ENCODE results near the gene PSTPIP2.

The PSTPIP2 gene, protein sequence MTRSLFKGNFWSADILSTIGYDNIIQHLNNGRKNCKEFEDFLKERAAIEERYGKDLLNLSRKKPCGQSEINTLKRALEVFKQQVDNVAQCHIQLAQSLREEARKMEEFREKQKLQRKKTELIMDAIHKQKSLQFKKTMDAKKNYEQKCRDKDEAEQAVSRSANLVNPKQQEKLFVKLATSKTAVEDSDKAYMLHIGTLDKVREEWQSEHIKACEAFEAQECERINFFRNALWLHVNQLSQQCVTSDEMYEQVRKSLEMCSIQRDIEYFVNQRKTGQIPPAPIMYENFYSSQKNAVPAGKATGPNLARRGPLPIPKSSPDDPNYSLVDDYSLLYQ

DNA sequence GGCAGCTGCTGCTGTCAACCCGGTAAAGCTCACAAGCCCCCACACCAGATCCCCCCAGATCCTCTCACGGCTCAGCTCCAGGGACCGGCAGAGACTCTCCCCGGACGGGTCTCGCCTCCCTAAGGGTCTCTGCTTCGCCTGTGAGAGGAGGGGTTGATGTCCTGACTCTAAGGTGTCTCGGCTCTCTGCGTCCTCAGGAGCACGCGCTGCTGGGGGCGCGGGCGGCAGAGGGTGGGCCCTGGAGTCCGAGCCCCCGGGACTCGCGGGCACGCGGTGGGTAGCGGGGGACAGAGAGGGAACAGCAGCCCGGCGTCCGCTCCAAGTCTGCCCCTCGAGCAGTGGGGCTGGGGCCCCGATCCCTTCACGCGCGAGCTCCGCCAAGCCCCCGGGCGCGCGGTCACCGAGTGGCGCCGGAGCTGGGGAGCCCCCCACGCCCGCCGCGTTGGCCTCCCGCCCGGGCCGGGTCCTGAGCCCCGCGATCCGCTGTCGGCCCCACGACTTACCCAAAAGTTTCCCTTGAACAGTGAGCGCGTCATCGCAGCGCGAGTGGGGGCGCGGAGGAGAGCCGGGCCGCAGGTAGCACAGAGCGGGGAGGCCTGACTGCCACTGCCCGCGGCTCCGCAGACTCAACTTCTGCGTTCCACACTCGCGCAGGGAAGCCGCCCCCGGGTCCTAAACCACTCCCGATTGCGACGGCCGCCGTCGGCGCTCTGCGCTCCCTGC is at the start of gene PSTPIP2:
PSTPIP2 (minus strand) TSS at position 608 of the 723 bp plus-strand sequence; CDS start at position 536, 72 bp downstream.
- peak in 1 of 2 experiments; percentile 15 for DNase-seq

DNA sequence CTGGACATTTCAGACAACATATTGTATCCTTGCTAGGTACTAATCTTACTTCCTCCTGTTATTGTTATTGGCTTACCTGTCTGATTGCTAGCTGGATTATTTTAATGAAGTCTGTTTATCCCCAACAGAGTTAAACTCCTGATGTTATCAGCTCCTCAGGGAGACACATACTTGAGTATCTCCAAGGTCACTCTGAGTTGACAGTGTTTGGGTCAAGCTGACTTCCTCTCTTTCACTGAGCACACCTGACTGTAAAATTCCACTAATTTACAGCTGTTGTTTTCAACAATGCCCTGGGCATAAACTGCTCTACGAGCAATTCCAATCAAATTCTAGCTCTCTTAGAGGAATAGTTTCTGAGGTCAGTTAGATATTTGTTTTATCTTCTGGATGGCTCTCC is 41.7 kb upstream of the PSTPIP2 start:
- no peak for DNase-seq

DNA sequence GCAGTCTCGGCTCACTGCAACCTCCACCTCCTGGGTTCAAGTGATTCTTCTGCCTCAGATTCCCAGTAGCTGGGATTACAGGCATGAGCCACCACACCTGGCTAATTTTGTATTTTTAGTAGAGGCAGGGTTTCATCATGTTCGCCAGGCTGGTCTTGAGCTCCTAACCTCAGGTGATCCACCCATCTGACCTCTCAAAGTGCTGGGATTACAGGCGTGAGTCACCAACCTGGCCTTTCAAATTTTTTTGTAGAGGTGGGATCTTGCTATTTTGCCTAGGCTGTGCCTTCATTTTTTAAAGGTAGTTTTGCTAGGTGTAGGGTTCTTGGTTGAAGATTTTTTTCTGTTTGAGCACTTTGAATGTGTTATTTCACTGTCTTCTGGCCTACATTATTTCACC is 38.3 kb upstream of the PSTPIP2 start:
- DNase-seq: no peak

DNA sequence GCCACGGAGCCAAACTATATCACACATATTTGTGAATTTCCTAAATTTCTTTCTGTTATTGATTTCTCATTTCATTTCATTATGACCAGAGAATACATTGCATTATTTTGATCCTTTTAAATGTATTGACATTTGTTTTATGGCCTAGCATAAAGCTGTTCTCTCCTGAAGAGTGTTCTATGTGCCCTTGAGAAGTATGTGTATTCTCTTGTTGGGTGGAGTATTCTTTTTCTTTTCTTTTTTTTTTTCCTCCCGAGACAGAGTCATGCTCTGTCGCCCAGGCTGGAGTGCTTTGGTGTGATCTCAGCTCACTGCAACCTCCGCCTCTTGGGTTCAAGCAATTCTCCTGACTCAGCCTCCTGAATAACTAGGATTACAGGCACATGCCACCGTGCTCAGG is 37.3 kb upstream of the PSTPIP2 start:
- DNase-seq: no peak

DNA sequence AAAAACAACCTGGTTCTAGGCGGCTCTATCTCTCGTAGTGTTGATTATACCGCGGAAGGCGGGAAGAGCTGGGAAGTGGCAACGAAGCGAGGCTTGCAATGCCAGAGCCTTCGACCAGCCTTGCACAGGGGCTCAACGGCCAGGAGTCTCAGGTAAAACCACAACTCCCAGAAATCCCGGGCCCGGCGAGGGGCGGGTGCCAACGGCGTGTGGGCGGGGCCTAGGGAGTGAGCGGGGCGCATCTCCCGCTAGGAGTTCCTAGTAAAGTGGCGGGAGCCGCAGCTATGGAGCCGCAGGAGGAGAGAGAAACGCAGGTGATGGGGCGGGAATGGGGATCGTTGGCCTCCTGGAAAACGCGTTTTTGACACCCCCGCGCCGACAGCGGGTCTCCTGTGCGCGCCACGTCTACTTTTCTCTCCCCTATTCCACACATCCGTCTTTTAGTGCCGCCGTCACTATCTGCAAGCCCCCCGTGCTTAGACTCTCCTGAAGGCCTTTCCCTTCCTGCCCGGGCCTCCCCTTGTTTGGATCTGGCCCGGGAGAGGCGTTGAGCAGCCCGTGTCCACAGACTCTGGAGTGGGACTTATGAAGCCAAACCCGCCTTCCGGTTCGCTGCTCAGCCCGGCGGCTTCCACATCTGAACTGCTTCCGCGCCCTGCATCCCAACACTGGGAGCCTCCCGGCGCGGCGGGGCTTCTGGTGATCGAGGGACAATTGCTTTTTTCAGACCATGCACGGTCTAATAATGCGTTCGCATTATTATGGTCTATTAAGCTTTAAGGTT is 32.3 kb upstream of the PSTPIP2 start, which contains the start of gene HAUS1:
HAUS1 (plus strand) TSS at position 258 of the 784 bp plus-strand sequence; CDS start at position 285, 27 bp downstream.
- DNase-seq: peak; percentile 86 to 93

DNA sequence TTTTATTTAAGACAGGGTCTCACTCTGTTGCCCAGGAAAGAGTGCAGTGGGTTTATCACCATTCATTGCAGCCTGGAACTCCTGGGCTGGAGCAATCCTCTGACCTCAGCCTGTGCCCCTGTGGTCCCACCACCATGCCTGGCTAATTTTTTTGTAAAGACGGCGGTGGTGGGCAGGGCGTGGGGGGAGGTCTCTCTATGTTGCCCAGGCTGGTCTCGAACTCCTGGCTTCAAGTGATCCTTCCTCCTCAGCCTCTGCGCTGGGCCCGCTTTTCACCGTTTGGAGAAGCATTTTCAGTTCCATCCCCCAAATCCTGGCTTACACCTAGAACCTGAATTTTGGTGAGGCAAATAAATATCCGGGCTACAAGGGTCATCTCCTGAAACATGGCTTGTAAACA is 27.4 kb upstream of the PSTPIP2 start:
- DNase-seq: no peak

DNA sequence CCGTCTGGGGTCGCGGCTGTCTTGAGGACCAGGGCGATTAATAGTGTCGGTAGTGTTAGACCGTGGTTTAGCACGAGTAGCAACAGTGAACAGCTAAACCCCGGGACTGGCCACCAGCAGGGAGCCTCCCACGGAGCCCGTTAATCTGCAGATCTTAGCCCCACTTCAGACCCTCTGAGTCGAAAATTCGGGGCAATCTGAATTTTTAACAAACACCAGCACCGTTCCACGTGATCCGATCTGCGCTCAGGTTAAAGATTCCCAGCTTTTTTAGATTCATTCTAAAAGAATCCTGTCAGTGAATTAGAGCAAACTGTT is 26.5 kb upstream of the PSTPIP2 start:
- DNase-seq: peak; percentile 94 to 97

DNA sequence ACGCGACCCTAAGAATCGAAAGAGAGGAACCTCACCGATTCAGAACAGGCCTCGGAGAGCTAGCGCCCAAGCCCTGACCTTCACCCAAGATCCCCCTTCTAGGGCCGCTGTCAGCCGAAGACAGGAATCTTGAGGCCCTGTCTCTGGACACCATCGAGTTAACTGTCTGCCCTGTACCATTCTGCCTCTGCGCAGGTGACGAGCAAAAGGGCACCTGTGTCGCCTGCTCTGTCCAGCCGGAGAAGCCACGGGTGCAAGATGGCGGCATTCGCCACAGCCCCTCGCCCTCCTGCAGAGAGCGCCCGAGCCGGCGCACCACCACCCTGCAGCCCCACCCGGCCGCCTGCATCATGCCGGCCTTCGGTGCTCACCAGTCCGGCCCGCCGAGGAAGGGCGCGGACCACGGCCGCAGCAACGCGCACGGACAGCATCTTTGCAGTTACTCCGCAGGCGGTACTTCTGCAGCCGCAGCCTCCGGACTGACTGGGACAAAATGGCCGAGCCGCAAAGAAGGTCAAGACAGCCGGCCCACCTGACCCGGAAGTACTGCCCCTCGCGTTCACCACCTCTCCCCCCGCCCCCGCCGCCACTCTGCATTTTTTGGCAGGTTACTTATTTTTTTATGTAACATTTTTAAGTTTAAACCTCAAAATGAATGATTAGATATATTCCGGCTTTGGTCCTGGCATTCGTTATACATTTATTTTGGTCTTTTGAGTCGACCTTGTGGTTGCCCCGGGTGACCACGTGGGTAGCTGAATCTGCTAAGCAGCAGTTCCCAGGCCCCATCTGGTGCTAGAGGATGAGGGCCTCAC is 25.9 kb upstream of the PSTPIP2 start, which contains the start of gene ATP5F1A:
ATP5F1A (minus strand) TSS at position 496 of the 815 bp plus-strand sequence; CDS start at position 431, 65 bp downstream.
- peak; percentile 42 to 83 for DNase-seq

DNA sequence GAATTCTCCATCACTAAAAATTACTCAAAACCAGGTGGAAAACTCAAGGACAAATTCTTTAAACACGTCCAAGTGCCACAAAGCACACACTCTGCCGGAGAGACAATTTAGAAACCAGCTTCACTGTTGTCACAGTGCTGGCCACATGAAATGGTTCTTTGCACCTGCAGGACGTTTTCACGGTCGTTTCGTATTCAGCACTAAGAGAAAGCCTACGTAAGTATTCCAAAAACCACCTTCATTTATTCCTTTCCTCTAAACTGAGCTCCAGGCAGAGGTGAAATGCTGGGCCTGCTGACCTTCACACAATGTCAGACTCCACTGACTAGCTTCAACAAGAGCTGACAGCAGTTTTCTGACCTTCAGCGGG is 25.4 kb upstream of the PSTPIP2 start:
- DNase-seq: peak in 1 of 2 experiments; percentile 24

DNA sequence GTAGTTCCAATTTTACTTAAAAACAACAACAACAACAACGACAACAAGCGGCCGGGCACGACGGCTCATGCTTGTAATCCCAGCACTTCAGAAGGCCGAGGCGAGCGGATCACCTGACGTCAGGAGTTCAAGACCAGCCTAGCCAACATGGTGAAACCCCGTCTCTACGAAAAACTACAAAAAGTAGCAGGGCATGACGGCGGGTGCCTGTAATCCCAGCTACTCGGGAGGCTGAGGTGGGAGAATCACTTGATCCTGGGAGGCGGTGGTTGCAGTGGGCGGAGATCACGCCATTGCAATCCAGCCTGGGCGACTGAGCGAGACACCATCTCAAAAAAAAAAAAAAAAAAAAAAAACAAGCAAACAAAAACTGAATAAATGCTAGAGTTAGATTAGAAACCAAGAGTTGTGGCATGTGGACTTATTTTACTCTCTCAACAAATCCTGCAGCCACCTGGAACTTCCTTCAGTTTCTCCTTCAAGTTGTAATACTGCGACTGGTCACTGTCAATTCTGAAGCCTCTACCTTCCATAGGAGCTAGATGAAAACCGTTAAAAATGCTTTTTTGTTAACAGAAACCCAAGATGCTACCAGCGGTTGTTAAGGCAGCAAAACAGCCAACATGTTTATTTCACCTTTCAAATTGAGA is 24.7 kb upstream of the PSTPIP2 start:
- no peak for DNase-seq

DNA sequence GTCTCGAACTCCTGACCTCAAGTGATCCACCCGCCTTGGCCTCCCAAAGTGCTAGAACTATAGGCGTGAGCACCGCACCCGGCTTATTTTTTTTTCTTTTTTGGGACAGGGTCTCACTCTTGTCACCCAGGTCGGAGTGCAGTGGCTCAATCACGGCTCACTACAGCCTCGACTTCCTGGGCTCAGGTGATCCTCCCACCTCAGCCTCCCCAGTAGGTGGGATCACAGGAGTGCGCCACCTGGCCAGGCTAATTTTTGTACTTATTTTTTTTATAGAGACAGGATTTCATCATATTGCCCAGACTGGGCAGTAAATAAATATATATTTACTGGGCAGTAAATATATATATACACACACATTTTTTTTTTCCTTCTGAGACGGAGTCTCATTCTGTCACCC is 23.5 kb upstream of the PSTPIP2 start:
- no peak for DNase-seq

DNA sequence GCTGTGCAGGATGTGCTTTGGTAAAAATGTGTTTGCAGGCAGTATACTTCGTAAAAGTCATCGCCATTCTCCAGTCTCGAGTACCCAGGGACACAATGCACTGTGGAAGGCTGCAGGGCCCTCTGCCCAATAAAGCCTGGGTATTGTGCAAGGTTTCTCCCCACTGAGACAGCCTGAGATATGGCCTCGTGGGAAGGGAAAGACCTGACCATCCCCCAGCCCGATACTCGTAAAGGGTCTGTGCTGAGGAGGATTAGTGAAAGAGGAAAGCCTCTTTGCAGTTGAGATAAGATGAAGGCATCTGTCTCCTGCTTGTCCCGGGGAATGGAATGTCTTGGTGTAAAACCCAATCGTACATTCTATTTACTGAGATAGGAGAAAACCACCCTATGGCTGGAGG is 16.4 kb upstream of the PSTPIP2 start:
- DNase-seq: peak; percentile 72 to 84

DNA sequence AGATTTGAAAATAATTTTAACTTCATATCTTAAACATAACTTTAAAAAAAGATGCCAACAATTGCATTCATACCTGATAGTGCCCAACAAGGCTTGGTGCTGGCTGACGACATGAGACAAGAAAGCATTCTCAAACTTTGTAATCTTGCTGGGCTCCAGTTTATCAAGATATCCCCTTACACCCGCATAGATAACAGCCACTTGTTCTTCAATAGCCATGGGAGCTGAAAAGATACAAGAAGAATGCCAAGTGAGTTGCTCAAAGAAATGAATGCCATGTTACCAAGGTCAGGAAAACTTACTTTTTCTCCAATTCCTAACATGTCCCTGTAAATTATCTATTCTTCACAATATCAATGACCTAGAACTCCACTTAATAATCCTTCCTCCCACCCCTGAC is 12.4 kb upstream of the PSTPIP2 start:
- no peak for DNase-seq

DNA sequence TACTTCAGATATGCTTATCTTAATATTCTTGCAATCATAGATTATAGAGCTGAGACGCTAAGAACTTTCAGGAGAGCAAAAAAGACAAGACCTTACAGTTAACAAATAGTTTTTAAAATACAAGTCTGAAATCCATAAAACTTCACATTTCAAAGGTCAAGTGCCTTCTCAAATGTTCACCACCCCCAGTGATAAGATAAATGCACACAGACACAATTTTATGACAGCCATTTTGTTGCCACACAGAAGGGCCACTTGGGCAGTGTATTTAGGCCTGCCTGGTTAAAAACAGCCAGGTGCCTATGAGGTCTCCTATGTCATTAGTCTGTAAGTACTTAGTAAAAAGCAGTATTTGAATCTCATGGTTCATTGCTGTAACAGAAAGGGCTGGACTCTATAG is 8.1 kb upstream of the PSTPIP2 start:
- no peak for DNase-seq

DNA sequence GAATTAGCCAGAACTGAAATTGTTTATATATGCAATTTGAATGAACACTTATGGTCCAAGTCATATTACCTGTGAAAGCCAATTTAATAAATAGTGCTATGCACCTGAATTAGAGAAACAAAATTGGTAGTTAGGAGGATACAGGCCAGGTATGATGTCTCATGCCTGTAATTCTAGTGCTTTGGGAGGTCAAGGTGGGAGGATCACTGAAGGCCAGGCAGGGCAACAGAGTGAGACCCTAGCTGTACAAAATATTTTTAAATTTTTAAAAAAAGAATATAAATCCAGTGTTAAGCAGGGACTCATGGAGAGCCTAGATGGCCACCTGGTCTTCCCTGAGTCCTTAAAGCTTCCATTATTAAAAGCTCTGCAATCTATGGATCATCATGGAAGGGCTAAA is 7.3 kb upstream of the PSTPIP2 start:
- DNase-seq: no peak

DNA sequence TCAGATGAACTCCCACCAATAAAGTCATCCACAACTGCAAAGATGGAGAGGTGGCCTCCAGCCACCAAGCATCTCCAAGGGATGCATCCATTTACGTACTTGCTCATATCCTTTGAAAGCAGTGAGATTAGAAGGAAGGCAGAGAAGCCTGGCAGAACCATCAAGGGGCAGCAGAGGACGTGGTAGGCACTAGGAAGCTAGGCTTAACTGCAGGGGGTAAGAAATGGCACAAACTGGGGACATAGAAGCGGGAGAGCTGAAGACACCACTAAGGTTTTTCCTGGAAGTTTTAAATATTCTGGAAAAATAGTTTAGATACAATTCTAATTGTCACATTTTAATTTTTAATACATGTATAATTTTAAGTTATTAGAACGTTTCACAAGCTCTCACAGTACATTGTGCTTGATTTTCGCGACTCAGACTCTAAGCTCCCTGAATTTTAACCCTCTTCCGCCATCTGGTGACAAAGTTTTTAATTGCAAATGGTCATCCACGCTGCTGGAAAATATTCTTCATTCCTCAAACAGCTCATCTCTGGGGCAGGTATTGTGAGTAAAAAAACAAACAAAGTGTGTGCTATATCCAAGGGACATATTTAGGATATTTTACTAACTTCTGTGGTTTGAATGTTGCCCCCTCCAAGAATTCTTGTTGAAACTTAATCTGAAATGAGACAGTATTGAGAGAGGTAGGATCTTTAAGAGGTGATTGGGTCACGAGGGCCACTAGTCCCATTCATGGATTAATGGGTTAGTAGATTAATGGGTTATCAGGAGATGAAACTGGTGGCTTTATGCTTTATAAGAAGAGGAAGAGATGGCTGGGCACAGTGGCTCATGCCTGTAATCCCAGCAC is 1.6 kb upstream of the PSTPIP2 start:
- peak; percentile 7 to 72 for DNase-seq

DNA sequence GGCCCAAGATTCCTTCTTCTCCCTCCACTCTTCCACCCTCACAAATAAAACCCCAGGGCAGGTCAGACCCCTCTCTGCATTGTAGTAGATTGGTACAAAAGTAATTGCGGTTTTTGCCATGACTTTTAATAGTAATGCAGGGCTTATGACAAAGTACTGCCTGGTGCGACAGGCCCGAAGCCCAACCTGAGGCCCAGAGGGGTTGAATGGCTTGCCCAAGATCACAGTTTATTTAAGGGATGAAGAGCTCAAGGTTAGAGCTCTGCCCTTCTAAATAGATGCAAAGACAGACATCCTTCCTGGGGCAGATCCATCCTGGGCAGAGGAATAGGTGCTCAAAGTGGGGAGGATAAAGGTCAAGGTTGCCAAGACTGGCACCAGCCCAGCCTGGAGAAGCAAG is 899 bp upstream of the PSTPIP2 start:
- no peak for DNase-seq

DNA sequence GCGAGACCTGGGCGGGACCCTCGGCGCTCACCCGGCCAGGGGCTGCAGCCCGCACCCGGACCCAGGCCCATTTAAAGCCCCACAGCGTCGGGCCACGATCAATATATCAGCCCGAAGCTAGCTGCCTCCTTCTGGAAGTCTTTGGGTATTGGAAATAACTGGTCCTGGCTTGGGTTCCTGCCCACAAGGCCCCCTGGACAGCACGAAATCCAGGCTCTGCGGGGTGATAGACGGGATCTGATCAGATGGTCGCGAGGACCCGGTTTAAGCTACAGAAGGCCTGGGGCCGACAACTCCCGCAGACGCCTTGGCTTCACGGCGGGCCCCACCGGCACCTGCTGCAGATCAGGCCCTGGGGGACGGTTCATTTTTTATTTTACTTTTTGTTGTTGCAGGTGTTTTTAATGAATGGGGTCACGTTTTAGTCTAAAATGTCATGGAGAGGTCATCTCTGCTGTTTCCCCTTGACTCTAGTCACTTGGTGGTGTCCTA is 362 bp upstream of the PSTPIP2 start:
- no peak for DNase-seq

DNA sequence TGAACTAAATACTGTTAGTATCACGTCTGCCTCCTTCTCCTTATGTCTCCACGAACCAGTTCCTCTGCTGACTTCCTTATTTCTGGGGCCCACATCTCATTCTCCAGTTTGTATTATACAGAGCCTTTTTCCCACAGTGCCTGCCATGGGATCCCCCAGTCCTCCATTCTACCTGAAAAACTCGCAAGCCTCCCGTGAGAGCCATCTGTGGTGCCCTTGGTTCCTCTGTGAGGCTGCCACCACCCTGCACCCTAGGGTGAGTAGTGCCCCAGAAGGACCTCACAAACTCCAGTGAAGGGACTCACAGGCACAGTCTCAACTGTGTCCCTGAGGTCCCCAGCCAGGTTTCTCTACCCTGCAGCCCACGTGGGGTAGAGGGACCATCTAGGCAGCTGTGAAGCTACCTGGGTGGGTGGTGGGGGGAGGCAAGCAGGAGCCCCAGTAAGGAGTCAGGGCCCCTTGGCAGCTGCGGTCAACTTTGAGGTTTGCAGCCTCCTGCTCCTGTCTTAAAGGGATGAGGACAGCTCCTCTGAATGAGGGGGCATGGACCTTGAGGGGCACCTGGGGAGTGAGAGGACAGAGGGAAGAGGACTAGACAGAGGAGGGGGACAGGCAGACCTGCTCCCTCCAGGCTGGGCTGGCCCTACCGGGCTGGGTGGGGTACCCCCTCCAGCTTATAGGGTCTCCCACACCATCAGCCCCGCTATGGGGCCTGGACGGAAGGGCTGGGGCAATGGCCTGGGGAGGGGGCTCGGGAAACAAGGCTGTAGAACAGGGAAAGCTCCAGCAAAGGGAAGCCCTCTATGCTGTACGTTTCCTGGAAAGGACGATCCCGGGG is 1.0 kb downstream of the PSTPIP2 start:
- DNase-seq: no peak

DNA sequence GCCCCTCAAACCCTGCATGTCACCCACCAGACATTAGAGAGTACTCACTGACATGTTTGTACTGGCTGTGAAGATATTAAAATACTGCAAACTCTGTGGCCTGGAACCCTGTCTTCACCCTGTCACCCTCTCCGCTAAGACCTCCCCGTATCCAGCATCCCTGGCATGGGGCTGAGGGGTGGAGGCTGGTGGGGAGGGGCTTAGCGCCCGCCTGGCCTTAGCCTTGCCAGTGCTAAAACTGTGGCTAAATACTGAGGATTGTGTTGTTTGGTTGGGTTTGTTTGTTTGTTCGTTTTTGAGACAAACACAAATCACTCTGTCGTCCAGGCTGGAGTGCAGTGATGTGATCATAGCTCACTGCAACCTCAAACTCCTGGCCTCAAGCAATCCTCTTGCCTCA is 1.8 kb downstream of the PSTPIP2 start:
- no peak for DNase-seq
